Subcutaneous abdominal adipose tissue (tissue), 5 donors: Measurements from ENCODE around the gene HEATR5A.
A peak's percentile ranks its signal among the peaks of the same experiment; 100 is the strongest.

Experiments
- H3K27ac ChIP-seq: one replicate; pipeline ENCODE4 v1.7.0; 2013; ENCODE audit warnings: low read depth, mild to moderate bottlenecking, inconsistent platforms, low read length, moderate library complexity
- H3K27me3 ChIP-seq, 5 donors: one replicate each; pipeline ENCODE4 v1.7.0; 2013; ENCODE audit warnings: low read length in 5 of 5, inconsistent platforms in 1 of 5; ENCODE audit not compliant: control insufficient read depth in 5 of 5, insufficient read depth in 4 of 5
- H3K36me3 ChIP-seq, 5 donors: one replicate each; pipeline ENCODE4 v1.7.0; 2013; ENCODE audit warnings: low read length in 5 of 5; ENCODE audit not compliant: control insufficient read depth in 5 of 5, insufficient read depth in 5 of 5
- H3K4me1 ChIP-seq, 5 donors: one replicate each; pipeline ENCODE4 v1.7.0; 2013; ENCODE audit warnings: low read length in 5 of 5, mild to moderate bottlenecking in 3 of 5, moderate library complexity in 1 of 5; ENCODE audit not compliant: control insufficient read depth in 5 of 5, insufficient read depth in 5 of 5
- H3K4me3 ChIP-seq, 5 donors: one replicate each; pipeline ENCODE4 v1.7.0; 2013; ENCODE audit warnings: low read length in 5 of 5, low read depth in 1 of 5
- H3K9ac ChIP-seq, 5 donors: one replicate each; pipeline ENCODE4 v1.7.0; 2013; ENCODE audit warnings: low read length in 5 of 5, mild to moderate bottlenecking in 4 of 5, moderate library complexity in 3 of 5
- H3K9me3 ChIP-seq, 5 donors: one replicate each; pipeline ENCODE4 v1.7.0; 2013; ENCODE audit warnings: low read length in 5 of 5; ENCODE audit not compliant: control insufficient read depth in 5 of 5
- donor health status: healthy.
- donor health status: healthy.
- donor health status: healthy.
- donor health status: healthy.
- donor health status: healthy.

Gene HEATR5A

GRCh38 chr14:31426663-31427062 is 6.3 kb upstream of the HEATR5A start:
- H3K36me3 ChIP-seq, result peaks cover 0 to 7% (median 0%) of the 10 kb centered on the region in 5 donors
- no peak overlapping the region for H3K27ac ChIP-seq
- no peak overlapping the region for H3K9ac ChIP-seq
- no peak overlapping the region for H3K4me3 ChIP-seq
- no peaks in the 10 kb centered on the region for H3K9me3 ChIP-seq
- no peaks in the 10 kb centered on the region for H3K4me1 ChIP-seq
- no peaks in the 10 kb centered on the region for H3K27me3 ChIP-seq

- Histone ChIP-seq H3K4me3 (no peak overlapping the region), H3K27me3 (no peaks in the 10 kb centered on the region), H3K27ac (no peak overlapping the region), H3K36me3 (peaks cover 0 to 3% (median 0%) of the 10 kb centered on the region in 5 donors), H3K9ac (no peak overlapping the region), H3K4me1 (peaks cover 0 to 3% (median 2%) of the 10 kb centered on the region in 5 donors), H3K9me3 (no peaks in the 10 kb centered on the region)
Observed at GRCh38 chr14:31425905-31426304, 5.6 kb upstream of the HEATR5A start.

- no peaks in the 10 kb centered on the region for H3K27me3 ChIP-seq
- H3K27ac ChIP-seq, result peak overlapping the region; percentile 58
- no peaks in the 10 kb centered on the region for H3K9me3 ChIP-seq
- H3K4me3 ChIP-seq, result peak overlapping the region in 4 of 5 donors; percentile 85 to 100 (median 99)
- H3K36me3 ChIP-seq, result peaks cover 0 to 2% (median 0%) of the 10 kb centered on the region in 5 donors
- peaks cover 0 to 28% (median 22%) of the 10 kb centered on the region in 5 donors for H3K4me1 ChIP-seq
- no peak overlapping the region for H3K9ac ChIP-seq
Observed at GRCh38 chr14:31421200-31421599, 850 bp upstream of the HEATR5A start.

- no peaks in the 10 kb centered on the region for H3K36me3 ChIP-seq
- H3K4me1 ChIP-seq, result peaks cover 0 to 28% (median 22%) of the 10 kb centered on the region in 5 donors
- H3K27ac ChIP-seq, result peak overlapping the region; percentile 95
- H3K9ac ChIP-seq, result peak overlapping the region; percentile 84 to 100 (median 97)
- H3K9me3 ChIP-seq, result no peaks in the 10 kb centered on the region
- H3K4me3 ChIP-seq, result peak overlapping the region; percentile 92 to 100 (median 99)
- H3K27me3 ChIP-seq, result no peaks in the 10 kb centered on the region
Observed at GRCh38 chr14:31419967-31420318, 407 bp downstream of the HEATR5A start.

- Histone ChIP-seq H3K4me1 (peaks cover 0 to 31% (median 22%) of the 10 kb centered on the region in 5 donors), H3K4me3 (peak overlapping the region; percentile 92 to 100 (median 99)), H3K9ac (peak overlapping the region; percentile 84 to 100 (median 97)), H3K27me3 (no peaks in the 10 kb centered on the region), H3K27ac (peak overlapping the region; percentile 95), H3K9me3 (no peaks in the 10 kb centered on the region), H3K36me3 (no peaks in the 10 kb centered on the region)
Observed at GRCh38 chr14:31419179-31419966, 977 bp downstream of the HEATR5A start.

GRCh38 chr14:31418440-31418839 is 1.9 kb downstream of the HEATR5A start:
- Histone ChIP-seq H3K4me3 (peak overlapping the region in 2 of 5 donors; percentile 15 to 36), H3K4me1 (peaks cover 2 to 33% (median 22%) of the 10 kb centered on the region in 5 donors), H3K36me3 (no peaks in the 10 kb centered on the region), H3K9me3 (no peaks in the 10 kb centered on the region), H3K27ac (peak overlapping the region; percentile 35), H3K9ac (peak overlapping the region in 4 of 5 donors; percentile 30 to 84 (median 42)), H3K27me3 (no peaks in the 10 kb centered on the region)

- Histone ChIP-seq H3K4me3 (no peak overlapping the region), H3K4me1 (peaks cover 2 to 40% (median 21%) of the 10 kb centered on the region in 5 donors), H3K36me3 (no peaks in the 10 kb centered on the region), H3K27ac (no peak overlapping the region), H3K27me3 (no peaks in the 10 kb centered on the region), H3K9ac (no peak overlapping the region), H3K9me3 (no peaks in the 10 kb centered on the region)
Observed at GRCh38 chr14:31414190-31414833, 6.0 kb downstream of the HEATR5A start.

- Histone ChIP-seq H3K4me3 (peak overlapping the region in 1 of 5 donors; percentile 15), H3K27me3 (no peaks in the 10 kb centered on the region), H3K9me3 (no peaks in the 10 kb centered on the region), H3K36me3 (no peaks in the 10 kb centered on the region), H3K27ac (no peak overlapping the region), H3K4me1 (peaks cover 2 to 23% (median 8%) of the 10 kb centered on the region in 5 donors), H3K9ac (peak overlapping the region in 1 of 5 donors; percentile 16)
Observed at GRCh38 chr14:31411218-31411727, 9.1 kb downstream of the HEATR5A start.

GRCh38 chr14:31410048-31410650 is 10.2 kb downstream of the HEATR5A start:
- Histone ChIP-seq H3K9ac (peak overlapping the region in 1 of 5 donors; percentile 12), H3K9me3 (no peaks in the 10 kb centered on the region), H3K4me3 (no peak overlapping the region), H3K4me1 (peaks cover 2 to 23% (median 8%) of the 10 kb centered on the region in 5 donors), H3K27ac (no peak overlapping the region), H3K36me3 (no peaks in the 10 kb centered on the region), H3K27me3 (no peaks in the 10 kb centered on the region)
